GM21619 (cell line): ENCODE data around the gene POLK.
"Not testable (repeated sequence)": the region's sequence is repeated elsewhere in the genome, so short reads cannot be mapped to it uniquely, and the experiment has no call there.

Experiments
- ATAC-seq: cut with Tn5 transposase; IDR thresholded peaks from one replicate; pipeline ENCODE4 v1.9.1; 2021; ENCODE audit not compliant: unreplicated experiment

The POLK gene

DNA sequence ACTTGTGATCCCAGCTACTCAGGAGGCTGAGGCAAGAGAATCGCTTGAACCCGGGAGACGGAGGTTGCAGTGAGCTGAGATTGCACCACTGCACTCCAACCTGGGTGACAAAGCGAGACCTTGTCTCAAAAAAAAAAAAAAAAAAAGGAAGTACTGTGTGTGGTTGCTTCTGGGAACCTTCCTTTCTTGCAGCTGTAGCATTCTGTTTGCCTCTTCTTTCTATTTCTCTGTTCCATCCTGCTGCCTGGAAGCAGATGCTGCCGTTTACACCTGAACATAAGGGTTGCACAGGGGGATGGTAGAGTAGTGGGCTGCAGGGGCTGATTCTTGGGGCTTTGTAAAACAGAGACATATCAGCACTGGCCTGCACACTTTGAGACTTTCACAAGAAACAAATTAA is 95.7 kb downstream of the POLK start:
- ATAC-seq: not testable (repeated sequence)

DNA sequence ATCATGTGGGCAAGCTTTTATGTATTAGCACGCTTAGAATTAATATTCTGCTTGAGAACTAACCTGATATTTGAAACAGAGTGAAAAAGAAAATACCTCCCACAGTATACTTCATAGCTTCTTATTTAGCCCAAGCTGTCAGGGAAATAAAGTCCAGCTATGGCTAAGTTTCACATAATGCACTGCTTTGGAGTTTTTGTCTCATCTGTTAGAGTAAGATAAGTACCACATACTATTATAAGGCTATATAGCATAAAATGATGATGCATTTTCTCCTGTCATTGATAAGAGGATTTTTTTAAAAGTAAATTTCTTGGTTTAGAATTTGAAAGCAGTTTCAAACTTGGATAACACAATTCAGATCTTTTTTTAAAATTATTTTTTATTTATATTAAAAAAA is 97.2 kb downstream of the POLK start:
- no peak for ATAC-seq

DNA sequence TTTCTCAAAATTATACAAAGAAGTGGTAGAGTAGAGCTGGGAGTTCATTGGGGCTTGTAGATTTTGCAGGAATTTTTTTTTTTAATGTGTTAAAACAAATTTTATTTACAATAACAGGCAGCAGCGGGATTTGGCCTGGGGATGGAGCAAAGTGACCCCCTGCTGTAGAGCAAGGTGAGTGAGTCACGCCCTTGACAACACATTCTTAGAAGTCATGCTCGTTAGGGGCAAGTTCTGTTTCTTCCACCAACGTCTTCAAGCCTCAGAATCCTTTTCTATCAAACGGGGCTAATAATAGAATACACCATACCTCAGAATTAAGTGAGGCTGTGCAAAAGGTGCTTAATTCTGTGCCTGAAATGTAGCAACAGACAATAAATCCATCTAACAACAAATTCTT is 98.5 kb downstream of the POLK start:
- ATAC-seq: no peak

DNA sequence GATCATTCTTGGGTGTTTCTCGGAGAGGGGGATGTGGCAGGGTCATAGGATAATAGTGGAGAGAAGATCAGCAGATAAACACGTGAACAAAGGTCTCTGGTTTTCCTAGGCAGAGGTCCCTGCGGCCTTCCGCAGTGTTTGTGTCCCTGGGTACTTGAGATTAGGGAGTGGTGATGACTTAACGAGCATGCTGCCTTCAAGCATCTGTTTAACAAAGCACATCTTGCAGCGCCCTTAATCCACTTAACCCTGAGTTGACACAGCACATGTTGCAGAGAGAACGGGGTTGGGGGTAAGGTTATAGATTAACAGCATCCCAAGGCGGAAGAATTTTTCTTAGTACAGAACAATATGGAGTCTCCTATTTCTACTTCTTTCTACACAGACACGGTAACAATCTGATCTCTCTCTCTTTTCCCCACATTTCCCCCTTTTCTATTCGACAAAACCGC is 99.2 kb downstream of the POLK start:
- not testable (repeated sequence) for ATAC-seq

DNA sequence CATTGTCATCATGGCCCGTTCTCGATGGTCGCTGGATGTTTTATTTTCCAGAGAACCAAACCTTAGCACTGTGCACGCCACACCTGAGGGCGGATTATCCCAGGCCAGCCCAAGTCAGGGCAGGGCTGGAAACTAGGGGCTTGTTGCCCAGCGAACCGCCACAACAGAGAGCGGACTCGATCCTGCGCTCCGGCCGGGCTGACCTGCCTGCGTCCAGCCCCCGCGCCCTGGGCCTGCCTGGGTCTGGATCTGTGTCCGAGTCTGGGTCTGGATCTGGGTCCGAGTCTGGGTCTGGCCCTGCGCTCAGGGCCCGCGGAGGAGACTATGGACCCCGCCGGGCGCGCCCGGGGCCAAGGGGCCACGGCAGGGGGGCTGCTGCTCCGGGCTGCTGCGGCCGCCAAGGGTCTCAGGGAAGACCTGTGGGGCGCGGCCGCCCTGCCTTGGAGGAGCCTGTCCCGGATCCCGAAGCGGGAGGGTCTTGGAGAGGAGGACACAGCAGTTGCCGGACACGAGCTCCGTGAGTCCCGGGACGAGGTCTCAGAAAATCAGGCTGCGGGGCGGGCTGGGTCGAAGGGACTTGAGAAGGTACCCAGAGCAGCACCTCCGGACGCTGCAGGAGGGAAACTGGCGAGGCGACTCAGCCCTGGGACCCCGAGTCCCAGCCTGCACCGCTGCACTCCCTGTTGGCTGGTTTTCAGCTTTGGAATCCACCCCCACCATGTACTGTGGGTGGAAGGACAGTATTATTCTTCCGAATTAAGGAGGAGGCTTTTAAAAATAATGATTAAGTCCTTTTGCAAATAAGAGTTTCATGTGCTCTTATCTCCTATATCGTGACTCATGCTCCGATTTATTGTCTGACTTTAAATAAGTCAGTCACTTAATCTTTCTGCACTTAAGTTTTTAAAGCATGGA is 99.9 kb downstream of the POLK start, which contains the start of gene ANKDD1B:
ANKDD1B (plus strand) TSS at position 143 of the 915 bp plus-strand sequence; CDS start at position 325, 182 bp downstream.
- ATAC-seq: no peak

DNA sequence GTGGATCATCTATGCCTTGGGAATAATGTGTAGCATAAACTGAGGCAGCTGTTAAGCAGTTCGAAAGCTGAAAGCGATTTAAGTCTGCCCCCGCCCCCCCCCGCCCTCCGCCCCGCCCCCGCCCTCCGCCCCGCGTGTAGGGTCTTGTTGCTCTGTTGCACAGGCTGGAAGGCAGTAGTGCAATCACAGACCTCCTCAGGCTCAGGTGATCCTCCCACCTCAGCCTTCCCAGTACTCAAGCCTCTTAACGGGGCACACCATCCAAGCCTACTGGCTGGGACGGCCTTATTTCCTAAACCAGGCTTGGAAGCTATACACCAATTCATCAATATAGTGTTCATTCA is 100.5 kb downstream of the POLK start:
- no peak for ATAC-seq

DNA sequence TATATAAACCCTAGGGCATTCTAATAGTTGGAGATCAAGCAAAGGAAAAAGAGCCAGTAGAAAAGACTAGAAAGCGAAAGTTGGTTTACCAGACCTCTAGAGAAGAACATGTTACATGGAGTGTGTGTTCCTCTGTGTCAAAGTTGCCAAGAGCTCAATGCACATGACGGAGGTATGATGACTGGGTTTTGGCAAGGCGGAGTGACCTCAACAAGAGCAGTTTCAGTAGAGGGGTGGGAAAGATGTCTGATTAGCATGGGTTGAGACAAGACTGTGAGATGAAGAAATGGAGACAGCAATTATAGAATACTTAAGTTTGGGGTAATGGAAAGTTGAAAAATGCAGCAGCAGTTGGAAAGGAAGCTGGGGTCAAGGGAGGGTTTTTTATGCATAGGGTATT is 101.2 kb downstream of the POLK start:
- ATAC-seq: no peak

DNA sequence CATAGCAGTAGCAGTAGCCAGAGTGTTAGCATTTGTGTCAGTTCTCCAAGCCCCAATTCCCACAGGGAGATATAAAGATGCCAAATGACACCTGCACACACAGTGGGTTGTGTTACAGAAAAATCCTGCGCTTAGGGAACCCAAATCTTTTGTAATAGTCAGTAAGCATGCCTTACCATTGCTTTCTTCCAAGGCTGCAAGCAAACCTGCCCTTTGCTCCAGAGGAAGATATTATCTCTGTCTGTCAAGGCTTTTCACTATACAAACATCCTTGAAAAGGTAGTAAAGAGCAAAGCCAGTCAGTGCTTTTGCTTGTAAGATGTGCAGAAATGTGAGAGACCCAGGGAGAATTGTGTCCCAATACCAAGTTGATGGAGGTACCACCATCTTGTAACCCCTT is 102.5 kb downstream of the POLK start:
- ATAC-seq: no peak

DNA sequence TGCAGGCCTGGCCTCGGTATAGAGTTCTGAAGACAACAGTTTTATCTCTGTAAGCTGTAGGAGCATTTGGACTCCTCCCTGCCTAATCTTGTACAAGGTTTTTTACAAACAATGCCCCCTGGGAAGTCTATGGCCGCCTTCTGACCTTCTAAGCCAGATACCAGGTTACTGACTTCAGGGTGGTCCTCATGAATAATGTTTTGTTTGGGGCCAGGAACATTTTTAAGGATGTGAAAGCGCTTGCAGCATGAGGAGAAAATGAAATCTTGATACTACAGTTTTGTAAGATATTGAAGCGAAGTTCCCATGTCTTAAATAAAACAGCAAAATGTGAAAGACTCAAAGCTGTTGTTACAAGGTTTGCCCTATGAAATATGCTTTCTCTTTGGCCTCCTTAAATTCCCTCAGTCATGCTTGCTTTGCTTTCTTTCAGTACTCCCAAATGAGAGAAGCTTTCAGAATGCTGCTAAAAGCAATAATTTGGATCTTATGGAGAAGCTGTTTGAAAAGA is 104.7 kb downstream of the POLK start:
- ATAC-seq: no peak

DNA sequence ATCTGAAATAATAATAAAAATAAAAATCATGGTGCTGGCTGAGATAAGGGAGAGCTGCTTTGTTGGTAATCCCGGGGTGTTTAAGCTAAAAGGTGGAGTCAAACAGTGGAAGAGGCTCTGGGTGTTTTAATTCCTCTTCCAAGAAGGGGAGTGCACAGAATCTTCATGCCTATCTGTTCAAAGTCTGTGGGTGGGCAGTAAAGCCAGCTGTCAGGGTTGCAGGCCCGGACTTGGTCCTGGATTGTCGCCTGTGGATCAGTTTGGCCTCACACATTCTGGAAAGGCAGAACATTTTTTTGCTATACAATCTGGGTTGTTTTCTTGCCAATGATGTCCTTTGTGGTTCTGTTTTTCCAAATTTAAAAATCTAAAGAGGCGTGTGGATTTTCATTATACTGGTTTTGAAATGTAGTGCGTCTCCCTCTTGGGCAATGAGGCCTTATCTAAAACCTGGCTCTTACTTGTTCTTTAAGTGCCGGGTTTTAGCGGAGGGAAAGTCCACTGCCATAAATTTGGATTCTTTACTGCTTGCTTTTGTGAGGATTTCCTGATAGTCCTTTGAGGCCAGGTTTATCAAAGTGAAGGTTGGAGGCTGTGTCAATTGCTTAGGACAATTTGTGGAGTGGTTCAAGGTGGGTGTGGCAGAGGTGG is 105.4 kb downstream of the POLK start:
- no peak for ATAC-seq

DNA sequence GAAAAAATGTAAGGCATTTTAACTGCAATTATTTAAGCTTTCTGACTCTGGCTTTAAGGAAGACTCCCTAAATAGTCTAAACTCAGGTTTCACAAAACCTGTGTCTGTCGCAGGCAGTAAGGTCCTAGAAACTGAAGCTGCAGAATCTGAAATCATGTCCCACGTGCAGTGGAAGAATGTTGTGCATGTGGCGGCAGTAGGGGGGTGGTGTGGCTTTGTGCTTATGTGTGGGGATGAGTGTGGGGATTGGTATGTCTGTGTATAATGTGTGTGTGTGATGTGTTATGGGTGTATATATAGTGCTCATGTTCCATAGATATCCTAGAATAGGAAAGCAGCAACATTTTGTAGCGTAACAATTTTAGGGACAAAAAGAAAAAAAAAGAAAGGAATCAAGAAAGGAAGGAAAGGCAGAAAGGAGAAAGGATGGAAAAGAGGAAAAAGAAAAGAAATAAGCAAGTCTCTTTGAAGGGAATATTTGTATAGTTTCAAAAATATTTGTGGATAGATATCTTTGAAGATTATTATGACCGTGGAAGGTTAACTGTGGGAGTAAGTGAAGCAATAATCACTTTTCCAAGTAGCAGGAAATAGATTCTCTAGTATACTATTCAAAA is 106.2 kb downstream of the POLK start:
- ATAC-seq: no peak

DNA sequence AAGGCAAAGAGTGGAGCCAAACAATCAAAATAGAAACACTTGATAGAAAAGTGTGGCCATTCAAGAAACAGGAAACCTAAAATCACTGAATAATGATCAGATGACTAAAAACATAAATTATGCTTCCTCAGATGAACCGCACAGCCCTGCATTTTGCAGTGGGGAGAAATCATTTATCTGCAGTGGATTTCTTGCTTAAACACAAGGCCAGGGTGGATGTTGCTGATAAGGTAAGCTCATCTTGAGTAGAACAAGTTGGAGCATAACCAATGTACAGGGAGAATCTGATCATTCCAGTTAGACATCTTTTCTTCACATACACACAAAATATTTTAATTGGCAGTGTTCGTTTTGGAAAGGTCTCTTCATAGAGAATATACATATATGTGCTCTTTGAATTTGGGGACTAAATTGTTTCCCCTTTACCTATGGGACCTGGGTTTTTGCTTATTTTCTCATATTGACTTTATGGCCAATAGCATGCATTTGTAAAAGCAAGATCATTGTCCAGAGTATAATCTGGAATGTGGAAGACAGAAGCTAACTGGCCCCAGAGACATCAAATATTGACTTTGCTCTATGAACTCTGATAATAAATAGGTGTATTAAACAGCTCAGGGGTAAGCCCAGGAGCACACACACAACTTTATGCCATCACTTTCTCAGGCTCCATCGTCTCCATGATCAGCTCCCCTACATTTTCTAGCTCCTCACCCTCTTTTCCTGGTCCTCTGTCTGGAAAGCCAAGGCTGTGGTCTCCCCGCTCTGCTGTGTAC is 108.7 kb downstream of the POLK start:
- ATAC-seq: no peak

DNA sequence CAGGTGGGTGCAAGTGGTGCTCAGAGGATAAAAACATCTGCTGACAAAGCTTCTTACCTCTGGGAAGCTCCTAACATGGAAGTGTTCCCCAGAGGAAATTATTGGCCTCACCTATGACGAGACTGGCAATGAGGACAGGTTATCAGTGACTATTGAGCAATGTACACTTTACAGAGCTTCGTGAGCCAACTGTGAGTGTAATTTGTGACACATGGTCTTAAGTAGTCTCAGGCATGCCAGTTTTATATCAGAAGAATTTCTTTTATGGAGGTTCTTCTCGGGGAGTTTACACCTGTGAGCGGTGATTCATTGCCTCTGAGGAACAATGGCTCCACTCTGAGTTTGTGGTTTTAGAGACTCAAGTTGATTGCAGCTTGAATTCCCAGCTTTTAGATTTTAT is 110.9 kb downstream of the POLK start:
- no peak for ATAC-seq

DNA sequence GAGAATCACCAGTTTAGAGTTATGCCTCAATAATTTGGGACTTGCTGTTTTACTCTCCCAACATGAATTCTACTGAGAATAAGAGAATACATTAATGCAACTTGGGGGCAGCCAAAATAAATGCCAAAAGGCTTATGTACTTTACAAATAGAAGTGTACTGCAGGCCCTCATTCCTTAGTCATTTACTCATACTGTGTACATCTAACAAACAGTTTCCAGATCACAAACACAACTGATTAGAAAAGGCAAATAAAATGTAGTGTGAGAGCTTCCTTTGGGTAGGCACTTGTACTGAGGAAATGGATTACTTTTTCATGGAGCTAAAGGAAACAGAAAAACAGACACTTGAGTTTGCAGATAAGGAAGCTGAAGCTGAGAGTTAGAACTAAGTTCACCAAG is 112.2 kb downstream of the POLK start:
- ATAC-seq: no peak

DNA sequence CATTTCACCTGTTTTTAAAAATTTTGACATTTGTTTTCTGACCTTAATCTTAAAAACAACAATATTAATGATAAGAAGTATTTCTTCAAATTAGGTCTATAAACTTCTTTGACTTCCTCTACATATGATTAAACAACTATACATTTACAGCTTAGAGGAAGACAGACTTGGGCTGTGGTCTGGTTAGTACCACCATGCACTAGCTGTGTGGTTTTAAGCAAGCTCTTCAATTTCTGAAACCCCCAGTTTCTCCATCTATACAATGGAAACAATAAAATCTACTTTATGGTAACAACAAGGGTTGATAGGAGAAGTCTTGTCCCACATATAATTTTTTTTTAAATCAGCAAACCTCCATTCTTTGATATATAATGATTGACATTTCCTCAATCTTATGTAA is 115.3 kb downstream of the POLK start:
- no peak for ATAC-seq

DNA sequence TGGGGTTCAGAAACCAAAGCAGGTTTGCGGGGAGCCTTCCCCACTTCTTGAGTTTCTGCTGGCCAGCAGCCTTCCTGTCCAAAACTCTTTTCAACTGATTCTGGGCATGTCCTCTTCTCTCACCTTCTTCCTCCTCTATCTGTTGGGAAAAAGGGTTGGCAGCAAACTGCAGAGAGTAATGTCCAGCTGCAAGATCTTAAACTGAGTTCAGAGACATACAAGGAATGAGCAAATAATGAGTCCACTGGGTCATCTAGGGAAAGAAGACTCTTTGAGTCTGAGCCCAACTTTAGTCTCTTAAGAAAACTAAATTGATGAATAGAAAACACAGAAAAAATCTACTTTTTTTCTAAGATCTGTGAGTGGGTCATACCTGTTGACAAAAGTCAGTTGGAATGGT is 116.1 kb downstream of the POLK start:
- ATAC-seq: no peak

DNA sequence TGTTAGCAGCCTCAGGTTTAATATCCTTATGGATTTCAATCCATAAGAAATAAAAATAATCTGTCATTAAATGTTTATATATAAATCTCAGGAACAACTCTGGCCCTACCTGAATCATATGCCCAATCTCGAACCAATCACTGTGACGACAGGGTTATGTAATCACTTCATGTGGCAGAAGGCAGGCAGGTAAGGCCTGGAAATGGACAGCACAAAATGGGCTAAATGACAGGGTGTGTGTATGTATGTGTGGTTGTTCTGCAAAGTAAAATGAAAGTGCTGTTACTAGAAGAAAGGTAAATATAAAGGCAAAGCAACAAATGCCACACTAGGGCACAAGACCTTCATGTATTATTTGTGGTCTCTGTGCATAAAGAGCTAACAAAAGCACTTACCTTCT is 119.2 kb downstream of the POLK start:
- no peak for ATAC-seq

DNA sequence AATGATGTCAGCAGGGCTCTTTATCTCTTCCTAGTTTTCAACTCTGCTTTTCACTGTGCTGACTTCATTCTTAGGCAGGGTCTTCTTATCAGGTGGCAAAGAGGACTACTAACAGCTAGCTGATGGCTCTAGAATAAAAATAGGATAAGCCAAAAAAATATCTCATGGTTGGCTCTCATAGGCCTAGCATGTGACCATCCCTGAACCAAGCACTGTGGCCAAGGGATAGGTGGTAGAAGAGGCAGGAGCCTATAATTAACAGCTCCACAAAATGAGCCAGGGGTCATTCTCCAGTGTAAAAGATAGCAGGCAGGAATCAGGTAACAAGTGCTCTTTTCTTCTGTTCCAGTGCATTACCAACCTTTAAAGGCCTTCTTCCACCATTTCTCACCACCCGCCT is 120.6 kb downstream of the POLK start:
- ATAC-seq: no peak

DNA sequence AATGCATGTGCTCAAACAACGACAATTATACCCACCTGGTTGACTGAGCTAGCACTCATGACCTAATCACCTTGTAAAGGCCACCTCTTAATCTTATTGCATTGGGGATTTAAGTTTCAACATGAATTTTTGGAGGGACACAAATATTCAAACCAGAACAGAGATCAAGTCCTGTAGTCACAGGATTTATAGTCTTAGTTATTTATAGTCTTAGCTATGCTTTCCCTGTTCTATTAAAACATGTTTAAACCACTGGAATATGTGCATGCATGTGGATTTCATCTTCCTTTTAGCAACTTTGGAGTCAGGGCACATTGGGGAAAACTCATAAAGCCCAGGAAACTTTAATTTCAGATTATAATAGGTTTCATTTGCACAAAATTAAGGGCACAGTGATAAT is 126.3 kb downstream of the POLK start:
- ATAC-seq: no peak

DNA sequence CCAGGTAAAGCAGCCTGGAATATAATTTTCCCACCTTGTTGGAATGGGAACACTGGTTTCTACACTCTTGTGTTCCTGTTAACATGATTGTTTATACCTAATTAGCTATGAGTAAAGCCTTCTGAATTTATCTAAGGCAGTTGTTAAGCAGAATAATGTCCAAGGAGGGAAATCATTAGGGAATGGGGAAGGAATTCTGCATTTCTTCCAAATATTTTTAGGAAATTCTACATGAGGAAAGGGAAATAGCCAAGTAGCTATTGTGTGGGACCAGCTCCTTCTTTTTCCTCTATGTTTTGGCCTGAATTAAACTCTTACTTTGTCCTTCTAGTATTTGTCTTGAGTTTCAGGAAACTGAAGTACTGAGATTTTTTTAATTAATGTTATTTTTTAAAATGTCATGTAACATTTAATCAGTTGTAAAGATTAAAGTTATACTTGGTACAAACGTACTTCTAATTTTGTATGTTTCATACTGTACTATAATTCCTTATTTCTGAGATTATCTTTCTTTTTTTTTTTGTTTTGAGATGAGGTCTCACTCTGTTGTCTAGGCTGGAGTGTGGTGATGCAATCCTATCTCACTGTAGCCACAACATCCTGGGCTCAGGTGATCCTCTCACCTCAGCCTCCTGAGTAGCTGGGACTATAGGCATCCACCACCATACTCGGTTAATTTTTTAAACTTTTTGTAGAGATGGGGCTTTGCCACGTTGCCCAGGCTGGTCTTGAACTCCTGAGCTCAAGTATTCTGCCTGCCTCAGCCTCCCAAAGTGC is 128.0 kb downstream of the POLK start:
- no peak for ATAC-seq
